PC-9 (cell line): ENCODE data around the gene HCST.

ENCODE experiments used
- EZH2 ChIP-seq: fragments of 200-600 bp; sonication (generic); IDR thresholded peaks from 2 replicates; pipeline ENCODE4 v1.8.0; 2017; ENCODE audit warnings: antibody characterized with exemption, low read depth
- TF ChIP-seq, protein P1 (sequence below): fragments of 200-600 bp; sonication (generic); conservative IDR thresholded peaks from 2 replicates; pipeline ENCODE4 v1.6.1; 2017; ENCODE audit warnings: mixed run types, antibody characterized with exemption, mild to moderate bottlenecking, moderate library complexity

DNA sequence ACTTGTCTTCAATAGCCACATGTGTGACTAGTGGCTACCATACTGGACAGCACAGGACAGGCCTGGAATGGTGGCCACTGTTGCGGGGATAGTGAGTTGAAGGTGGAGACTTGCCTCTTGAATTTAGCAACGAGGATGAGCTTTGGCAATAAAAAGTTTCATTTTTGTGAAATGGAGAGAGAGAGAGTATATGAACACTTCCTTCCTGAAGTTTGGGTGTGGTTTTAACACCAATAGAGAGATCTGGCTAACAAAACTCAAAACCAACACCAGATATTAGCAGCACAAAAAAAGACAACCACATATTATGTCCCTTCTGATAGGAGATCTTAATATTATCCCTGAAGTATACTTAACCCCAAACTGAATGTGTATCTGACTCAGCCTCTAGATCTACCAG lies 27.5 kb downstream of the HCST start:
- TF ChIP-seq, protein P1, sequence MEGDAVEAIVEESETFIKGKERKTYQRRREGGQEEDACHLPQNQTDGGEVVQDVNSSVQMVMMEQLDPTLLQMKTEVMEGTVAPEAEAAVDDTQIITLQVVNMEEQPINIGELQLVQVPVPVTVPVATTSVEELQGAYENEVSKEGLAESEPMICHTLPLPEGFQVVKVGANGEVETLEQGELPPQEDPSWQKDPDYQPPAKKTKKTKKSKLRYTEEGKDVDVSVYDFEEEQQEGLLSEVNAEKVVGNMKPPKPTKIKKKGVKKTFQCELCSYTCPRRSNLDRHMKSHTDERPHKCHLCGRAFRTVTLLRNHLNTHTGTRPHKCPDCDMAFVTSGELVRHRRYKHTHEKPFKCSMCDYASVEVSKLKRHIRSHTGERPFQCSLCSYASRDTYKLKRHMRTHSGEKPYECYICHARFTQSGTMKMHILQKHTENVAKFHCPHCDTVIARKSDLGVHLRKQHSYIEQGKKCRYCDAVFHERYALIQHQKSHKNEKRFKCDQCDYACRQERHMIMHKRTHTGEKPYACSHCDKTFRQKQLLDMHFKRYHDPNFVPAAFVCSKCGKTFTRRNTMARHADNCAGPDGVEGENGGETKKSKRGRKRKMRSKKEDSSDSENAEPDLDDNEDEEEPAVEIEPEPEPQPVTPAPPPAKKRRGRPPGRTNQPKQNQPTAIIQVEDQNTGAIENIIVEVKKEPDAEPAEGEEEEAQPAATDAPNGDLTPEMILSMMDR = no peak
- no peak for TF ChIP-seq EZH2
